Stomach smooth muscle (tissue), 2 donors: Measurements from ENCODE around the gene SEPTIN5.

Experiments used
- H3K27ac ChIP-seq: one replicate; pipeline ENCODE4 v1.7.0; 2013; ENCODE audit warnings: mild to moderate bottlenecking, low read length, inconsistent platforms
- H3K27me3 ChIP-seq, 2 donors: one replicate each; pipeline ENCODE4 v1.7.0; 2013; ENCODE audit warnings: low read length in 2 of 2; ENCODE audit not compliant: insufficient read depth in 2 of 2, control insufficient read depth in 1 of 2
- H3K36me3 ChIP-seq, 2 donors: one replicate each; pipeline ENCODE4 v1.7.0; 2013; ENCODE audit warnings: low read length in 2 of 2; ENCODE audit not compliant: control insufficient read depth in 2 of 2, insufficient read depth in 2 of 2
- H3K4me1 ChIP-seq: one replicate; pipeline ENCODE4 v1.7.0; 2013; ENCODE audit warnings: low read length; ENCODE audit not compliant: control insufficient read depth, insufficient read depth
- H3K4me3 ChIP-seq, 2 donors: one replicate each; pipeline ENCODE4 v1.7.0; 2013; ENCODE audit warnings: low read length in 2 of 2
- H3K9ac ChIP-seq, 2 donors: one replicate each; pipeline ENCODE4 v1.7.0; 2013; ENCODE audit warnings: low read length in 2 of 2, mild to moderate bottlenecking in 1 of 2
- H3K9me3 ChIP-seq, 2 donors: one replicate each; pipeline ENCODE4 v1.7.0; 2013; ENCODE audit warnings: low read length in 2 of 2; ENCODE audit not compliant: control insufficient read depth in 2 of 2
- donor health status: healthy.
- donor health status: Pancreatic carcinoma.

The SEPTIN5 gene

DNA sequence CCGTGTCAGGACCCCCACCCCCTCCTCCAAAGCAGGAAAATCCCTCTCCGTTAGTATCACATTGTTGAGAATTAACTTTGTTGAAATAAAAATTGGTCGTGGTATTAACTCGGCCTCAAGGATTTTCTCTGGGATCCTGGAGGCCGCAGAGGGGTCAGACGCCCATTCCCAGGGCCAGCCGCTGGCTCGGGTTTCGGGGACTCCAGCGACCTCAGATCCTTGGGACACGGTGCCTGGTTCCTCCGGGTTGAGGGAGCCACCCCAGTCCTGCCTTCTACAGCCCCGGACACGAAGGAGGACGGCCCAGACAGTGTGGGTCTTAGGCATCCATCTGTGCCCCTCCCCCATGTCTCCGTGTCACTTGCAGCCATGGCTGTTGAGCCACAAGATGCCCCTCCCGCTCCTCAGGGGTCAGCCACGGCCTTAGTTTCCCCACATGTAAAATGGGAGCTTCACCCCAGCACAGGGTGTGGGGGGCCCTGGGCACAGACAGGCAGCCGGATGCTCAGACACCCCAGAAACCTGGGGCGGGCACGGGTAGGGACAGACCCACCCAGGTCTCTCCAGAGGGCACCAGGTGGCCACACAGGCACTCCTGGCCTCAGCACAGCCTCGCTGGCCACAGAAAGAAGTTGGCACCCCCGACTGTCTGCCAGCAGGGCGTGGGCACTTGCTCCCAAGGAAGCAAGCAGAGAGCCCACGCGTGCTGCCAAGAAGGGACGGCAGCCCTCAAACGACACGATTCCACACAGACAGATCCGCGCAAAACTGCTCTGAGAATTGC lies 24.6 kb downstream of the SEPTIN5 start:
- Histone ChIP-seq H3K4me3 (no peak overlapping the region), H3K4me1 (no peaks in the 10 kb centered on the region), H3K9me3 (no peaks in the 10 kb centered on the region), H3K36me3 (no peaks in the 10 kb centered on the region), H3K9ac (no peak overlapping the region), H3K27me3 (peaks cover 2 to 9% of the 10 kb centered on the region in 2 donors), H3K27ac (no peak overlapping the region)

DNA sequence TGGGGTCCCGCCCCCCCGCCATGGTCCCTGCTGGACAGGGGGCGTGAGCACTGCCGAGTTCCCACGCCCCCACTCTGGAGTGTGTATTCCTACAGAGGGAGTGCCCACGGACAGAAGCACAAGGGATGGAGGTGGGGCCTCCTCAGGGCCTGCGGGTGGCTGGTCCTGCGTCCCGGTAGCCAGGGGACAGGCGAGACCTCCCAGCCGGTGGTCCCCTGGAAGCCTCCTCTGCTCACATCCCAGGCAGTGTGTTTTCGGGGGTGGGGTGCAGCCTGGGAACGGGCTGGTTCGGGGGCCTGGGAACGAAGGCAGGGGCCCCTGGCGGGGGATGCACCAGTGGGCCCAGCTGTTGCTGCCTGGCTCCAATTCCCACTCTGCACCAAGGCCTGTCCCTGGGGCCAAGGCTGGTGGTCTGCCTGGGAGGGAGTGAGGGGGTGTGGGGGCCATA lies 25.2 kb downstream of the SEPTIN5 start:
- Histone ChIP-seq H3K27ac (no peak overlapping the region), H3K4me1 (no peaks in the 10 kb centered on the region), H3K27me3 (peaks cover 2 to 9% of the 10 kb centered on the region in 2 donors), H3K4me3 (no peak overlapping the region), H3K9ac (no peak overlapping the region), H3K9me3 (no peaks in the 10 kb centered on the region), H3K36me3 (no peaks in the 10 kb centered on the region)

DNA sequence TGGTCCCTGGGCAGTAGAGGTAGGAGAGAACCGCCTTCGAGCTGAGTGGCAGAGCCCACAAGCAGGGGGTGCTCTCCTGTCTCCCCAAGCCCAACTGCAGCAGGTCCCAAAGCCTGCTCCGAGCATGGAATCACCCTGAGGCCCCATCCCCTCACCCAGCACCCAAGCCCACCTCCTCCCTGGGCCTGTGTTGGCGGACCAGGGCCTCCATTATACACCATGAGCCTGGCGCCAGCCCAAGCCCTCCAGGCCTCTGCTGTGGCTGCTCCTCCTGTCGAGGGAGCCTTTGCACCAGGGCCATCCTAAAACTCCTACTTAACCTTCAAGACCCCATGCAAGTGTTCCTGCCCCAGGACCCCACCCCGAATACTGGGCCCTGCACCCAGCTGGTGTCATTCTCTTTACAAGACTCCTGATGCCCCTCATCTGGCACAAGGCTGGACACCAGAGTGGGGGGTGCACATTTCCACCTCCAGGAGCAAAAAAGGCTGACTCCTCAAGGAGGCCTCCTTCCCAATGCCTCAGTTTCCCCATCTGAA lies 25.7 kb downstream of the SEPTIN5 start:
- no peak overlapping the region for H3K27ac ChIP-seq
- H3K27me3 ChIP-seq, result peaks cover 2 to 9% of the 10 kb centered on the region in 2 donors
- H3K36me3 ChIP-seq, result no peaks in the 10 kb centered on the region
- no peaks in the 10 kb centered on the region for H3K9me3 ChIP-seq
- no peaks in the 10 kb centered on the region for H3K4me1 ChIP-seq
- H3K4me3 ChIP-seq, result no peak overlapping the region
- H3K9ac ChIP-seq, result no peak overlapping the region

DNA sequence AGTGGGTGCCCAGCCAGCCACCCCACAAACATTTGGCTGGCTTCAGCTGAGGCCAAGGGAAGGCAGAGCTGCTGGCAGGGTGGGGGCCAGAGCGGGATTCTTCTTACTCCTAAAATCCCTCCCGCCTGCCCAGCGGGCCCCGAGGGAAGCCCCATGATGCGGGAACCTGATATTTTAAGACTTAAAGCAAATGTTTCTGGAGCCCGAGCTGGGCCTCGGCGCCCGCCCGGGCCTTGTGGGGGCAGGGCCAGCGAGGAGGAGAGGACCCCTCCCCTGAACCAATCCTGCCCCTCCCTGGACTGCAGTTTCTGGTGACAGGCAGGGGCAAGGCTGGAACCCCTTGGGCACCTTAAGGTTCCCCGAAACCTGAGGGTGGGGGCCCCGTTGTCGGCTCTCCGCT lies 26.3 kb downstream of the SEPTIN5 start:
- no peaks in the 10 kb centered on the region for H3K4me1 ChIP-seq
- H3K9ac ChIP-seq, result no peak overlapping the region
- no peaks in the 10 kb centered on the region for H3K9me3 ChIP-seq
- H3K4me3 ChIP-seq, result no peak overlapping the region
- H3K27me3 ChIP-seq, result peaks cover 2 to 9% of the 10 kb centered on the region in 2 donors
- no peaks in the 10 kb centered on the region for H3K36me3 ChIP-seq
- H3K27ac ChIP-seq, result no peak overlapping the region

DNA sequence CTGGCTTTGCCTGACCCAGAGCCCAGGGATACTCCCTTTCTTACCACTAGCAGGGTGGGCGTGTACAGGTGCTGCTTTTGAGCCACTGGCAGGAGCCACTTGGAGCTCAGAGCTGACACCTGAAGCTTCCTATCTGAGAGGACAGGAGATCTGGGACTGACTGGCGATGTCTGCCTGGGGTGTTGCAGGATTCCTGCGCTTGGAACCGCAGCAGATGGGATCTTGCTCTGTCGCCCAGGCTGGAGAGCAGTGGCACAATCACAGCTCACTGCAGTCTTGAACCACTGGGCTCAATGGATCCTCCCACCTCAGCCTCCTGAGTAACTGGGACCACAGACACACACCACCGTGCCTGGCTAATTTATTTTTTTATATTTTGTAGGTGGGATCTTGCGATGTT lies 26.8 kb downstream of the SEPTIN5 start:
- H3K4me3 ChIP-seq, result no peak overlapping the region
- H3K9me3 ChIP-seq, result no peaks in the 10 kb centered on the region
- no peak overlapping the region for H3K9ac ChIP-seq
- peaks cover 2 to 9% of the 10 kb centered on the region in 2 donors for H3K27me3 ChIP-seq
- H3K4me1 ChIP-seq, result no peaks in the 10 kb centered on the region
- H3K27ac ChIP-seq, result no peak overlapping the region
- no peaks in the 10 kb centered on the region for H3K36me3 ChIP-seq

DNA sequence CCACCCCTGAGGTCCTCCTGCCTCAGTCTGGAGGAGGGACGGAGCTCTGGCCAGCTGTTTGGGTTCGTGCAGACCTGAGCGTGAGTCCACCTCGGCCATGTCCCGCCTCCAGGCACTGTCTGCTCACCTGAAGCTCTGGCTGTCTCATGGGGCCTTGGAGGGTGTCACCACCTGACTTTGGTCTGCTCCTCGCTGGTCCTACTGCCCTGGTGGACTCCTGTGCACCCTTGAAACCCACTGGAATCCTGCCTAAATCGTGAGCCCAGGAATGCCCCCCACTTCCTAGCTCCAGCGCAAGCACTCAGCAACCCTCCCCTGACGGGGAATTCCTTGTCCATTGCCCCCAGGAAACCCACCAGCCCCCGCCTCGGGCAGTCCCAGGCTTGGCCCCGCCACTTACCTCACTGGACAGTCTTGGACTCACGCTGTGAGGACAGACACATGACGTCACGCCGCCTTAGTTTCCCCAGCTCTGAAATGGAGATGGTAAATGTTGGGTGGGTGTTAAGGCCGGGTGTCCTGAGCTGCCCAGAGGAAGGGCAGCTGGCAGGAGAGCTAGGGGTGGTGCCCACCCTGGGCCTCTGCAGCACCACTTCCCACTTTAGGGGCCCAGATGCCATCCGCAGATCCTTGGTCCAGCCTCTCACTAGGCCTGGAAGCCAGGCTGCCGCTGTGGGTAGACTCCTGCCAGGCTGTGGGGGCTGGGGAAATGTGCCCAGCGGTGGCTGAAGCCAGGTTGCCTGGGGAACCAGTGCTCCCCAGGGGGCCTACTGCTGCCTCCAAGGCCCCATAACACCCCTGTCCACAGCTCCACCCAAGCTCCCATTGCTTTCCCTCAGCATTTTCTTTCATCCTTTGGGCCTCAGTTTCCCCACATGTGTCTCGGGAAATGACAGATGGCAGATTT lies 28.1 kb downstream of the SEPTIN5 start:
- Histone ChIP-seq H3K4me1 (no peaks in the 10 kb centered on the region), H3K36me3 (no peaks in the 10 kb centered on the region), H3K9ac (no peak overlapping the region), H3K4me3 (no peak overlapping the region), H3K9me3 (no peaks in the 10 kb centered on the region), H3K27ac (no peak overlapping the region), H3K27me3 (peaks cover 0 to 2% of the 10 kb centered on the region in 2 donors)

DNA sequence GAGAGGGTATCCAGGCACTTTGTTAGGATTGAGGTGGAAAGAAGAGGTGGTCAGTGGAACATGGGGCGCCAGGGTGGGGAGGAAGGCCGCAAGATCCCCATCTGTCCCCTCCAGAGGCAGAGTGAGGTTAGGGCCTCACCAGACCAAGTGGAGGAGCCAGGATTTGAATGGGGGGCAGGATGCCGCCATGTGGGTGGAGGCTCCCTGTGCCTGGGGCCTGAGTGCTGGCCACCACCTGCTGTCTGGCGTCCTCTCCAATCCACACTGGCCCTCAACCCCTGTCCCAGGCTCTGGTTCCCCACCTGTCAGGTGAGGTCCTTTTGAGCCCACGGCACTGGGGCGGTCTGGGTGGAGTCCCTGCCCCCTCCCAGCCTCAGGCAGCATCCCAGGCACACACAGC lies 28.8 kb downstream of the SEPTIN5 start:
- H3K27ac ChIP-seq, result no peak overlapping the region
- no peaks in the 10 kb centered on the region for H3K36me3 ChIP-seq
- no peak overlapping the region for H3K9ac ChIP-seq
- no peaks in the 10 kb centered on the region for H3K4me1 ChIP-seq
- no peaks in the 10 kb centered on the region for H3K9me3 ChIP-seq
- H3K27me3 ChIP-seq, result peaks cover 0 to 2% of the 10 kb centered on the region in 2 donors
- H3K4me3 ChIP-seq, result no peak overlapping the region

DNA sequence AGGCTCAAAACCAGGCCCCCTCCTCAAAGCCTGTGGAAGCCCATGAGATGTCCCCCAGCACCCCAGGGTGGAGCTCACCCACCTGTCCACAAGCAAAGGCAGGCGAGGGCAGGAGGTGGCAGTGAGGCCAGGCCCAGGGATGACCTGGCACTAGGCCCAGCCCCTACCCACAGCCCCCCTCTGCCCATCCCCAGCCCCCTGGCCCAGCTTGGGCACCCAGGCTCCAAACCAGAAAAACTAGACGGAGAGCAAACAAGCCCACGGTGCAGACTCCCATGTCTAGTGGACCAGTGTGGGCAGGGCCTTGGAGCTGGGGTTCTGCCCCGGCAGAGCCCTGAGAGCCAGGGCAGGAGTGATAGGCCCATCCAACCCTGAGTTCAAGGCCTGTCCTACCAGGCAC lies 29.3 kb downstream of the SEPTIN5 start:
- H3K27ac ChIP-seq, result no peak overlapping the region
- no peak overlapping the region for H3K9ac ChIP-seq
- no peak overlapping the region for H3K4me3 ChIP-seq
- H3K9me3 ChIP-seq, result no peaks in the 10 kb centered on the region
- no peaks in the 10 kb centered on the region for H3K36me3 ChIP-seq
- H3K27me3 ChIP-seq, result peaks cover 0 to 2% of the 10 kb centered on the region in 2 donors
- H3K4me1 ChIP-seq, result no peaks in the 10 kb centered on the region

DNA sequence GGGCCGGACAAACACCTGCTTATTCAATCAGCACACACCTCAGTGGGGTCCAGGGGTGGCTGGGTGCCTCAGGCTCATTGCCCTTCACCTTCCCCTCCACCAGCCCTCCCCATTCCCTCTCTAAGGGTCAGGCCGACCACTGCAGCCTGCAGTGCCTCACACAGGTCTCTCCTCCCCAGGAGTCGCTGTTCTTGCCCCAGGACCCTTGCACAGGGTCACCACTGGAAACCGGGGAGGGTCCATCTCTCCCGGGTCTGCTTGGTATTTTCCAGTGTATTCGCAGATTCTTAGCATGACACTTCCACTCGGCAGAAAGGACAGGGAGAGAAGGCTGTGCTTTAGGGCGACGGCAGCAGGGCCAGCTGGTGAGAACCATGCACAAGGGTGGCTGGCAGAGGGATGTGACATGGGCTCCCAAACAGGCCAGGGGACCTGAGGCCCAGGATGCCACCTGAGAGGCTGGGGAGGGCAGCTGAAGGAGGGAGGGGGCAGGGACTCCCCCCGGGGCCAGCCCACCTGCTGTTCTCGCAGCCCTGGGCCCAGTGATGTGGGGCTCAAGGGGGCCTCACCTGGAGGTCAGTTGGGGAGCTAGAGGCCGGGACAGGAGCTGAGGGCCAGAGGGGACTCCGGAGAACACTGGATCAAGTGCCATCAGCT lies 30.2 kb downstream of the SEPTIN5 start:
- no peaks in the 10 kb centered on the region for H3K9me3 ChIP-seq
- no peak overlapping the region for H3K9ac ChIP-seq
- H3K4me1 ChIP-seq, result no peaks in the 10 kb centered on the region
- H3K27ac ChIP-seq, result no peak overlapping the region
- H3K27me3 ChIP-seq, result no peaks in the 10 kb centered on the region
- H3K4me3 ChIP-seq, result no peak overlapping the region
- H3K36me3 ChIP-seq, result no peaks in the 10 kb centered on the region
